Vagina (tissue), 2 donors: ENCODE results near the gene BICC1.

Experiments used
- CTCF ChIP-seq, 3 experiments: fragments of 450-650 bp in 2 of 3; fragments of 200-600 bp in 1 of 3; sonication (generic) in 1 of 3; IDR thresholded peaks; one replicate each; pipeline ENCODE4 v1.5.1; 2017 to 2019; ENCODE audit warnings: antibody characterized with exemption in 3 of 3, mild to moderate bottlenecking in 2 of 3, moderate library complexity in 2 of 3
- POLR2AphosphoS5 ChIP-seq, 2 donors: sonication (generic); formaldehyde crosslinking; IDR thresholded peaks; one replicate each; pipeline ENCODE4 v1.9.0; 2017; ENCODE audit warnings: antibody characterized with exemption in 2 of 2, mild to moderate bottlenecking in 2 of 2, low read depth in 1 of 2; ENCODE audit not compliant: insufficient read depth in 1 of 2

DNA sequence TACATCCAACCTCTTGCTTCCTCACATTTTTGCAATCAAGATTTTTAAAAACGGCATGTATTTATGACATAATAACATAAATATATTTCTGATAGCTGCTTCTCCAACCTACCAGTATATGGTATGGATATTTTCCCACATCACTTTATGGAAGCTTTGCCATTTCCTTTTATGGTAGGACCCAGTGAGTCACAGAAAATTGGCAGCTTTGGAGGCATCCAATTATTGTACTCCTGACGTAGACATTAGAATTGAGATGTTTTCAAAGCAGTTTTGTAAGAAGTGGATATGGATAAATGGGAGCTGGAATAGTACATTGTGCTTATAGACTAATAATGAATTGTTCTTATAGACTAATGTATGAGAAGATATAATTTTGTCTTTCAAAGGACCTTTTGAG, 23.8 kb upstream of the BICC1 start:
- TF ChIP-seq CTCF (IDR thresholded peaks at IDR 0.05) = no peak
- no peak for TF ChIP-seq POLR2AphosphoS5 (IDR thresholded peaks at IDR 0.05; ENCODE audit: insufficient read depth in 1 of 2, low read depth in 1 of 2)
